ENCODE data around the gene PORCN. TPM values are rescaled to one million over a fixed set of nuclear protein-coding genes. Genes with fewer than 3 reads are reported as not detected.

The PORCN gene
- total and polyA plus RNA-seq, 5 donors from 2014 or later: 8.1 to 18.5 (median 9.5) TPM

Other genes with a start within 250 kb of the PORCN start
- not detected for gene SSX3, start 152.3 kb upstream of the PORCN start, total RNA-seq
- gene SSX3, start 152.3 kb upstream of the PORCN start, polyA plus RNA-seq: not detected
- not detected for gene SSX4, start 125.5 kb upstream of the PORCN start, total RNA-seq
- not detected for gene SSX4, start 125.5 kb upstream of the PORCN start, polyA plus RNA-seq
- not detected for gene SSX4B, start 97.0 kb upstream of the PORCN start, total RNA-seq
- gene SSX4B, start 97.0 kb upstream of the PORCN start, polyA plus RNA-seq: not detected
- gene SLC38A5, start 38.7 kb upstream of the PORCN start, total RNA-seq: 23.3 TPM
- 10 to 100 TPM; 12.9 to 23.7 (median 19.3) TPM for gene SLC38A5, start 38.7 kb upstream of the PORCN start, polyA plus RNA-seq
- gene FTSJ1, start 32.8 kb upstream of the PORCN start, total RNA-seq: 64.5 TPM
- 10 to 100 TPM; 57.9 to 73.1 (median 64.4) TPM for gene FTSJ1, start 32.8 kb upstream of the PORCN start, polyA plus RNA-seq
- 56.8 TPM for gene EBP, start 12.8 kb downstream of the PORCN start, total RNA-seq
- gene EBP, start 12.8 kb downstream of the PORCN start, polyA plus RNA-seq: 100 to 1,000 TPM in 3 of 4 donors, 10 to 100 TPM in 1; 88.4 to 126 (median 109) TPM
- gene TBC1D25, start 30.7 kb downstream of the PORCN start, total RNA-seq: 32.5 TPM
- gene TBC1D25, start 30.7 kb downstream of the PORCN start, polyA plus RNA-seq: 10 to 100 TPM; 14.9 to 18.3 (median 16.9) TPM
- 309 TPM for gene RBM3, start 65.5 kb downstream of the PORCN start, total RNA-seq
- 100 to 1,000 TPM; 192 to 258 (median 219) TPM for gene RBM3, start 65.5 kb downstream of the PORCN start, polyA plus RNA-seq
- gene WDR13, start 88.5 kb downstream of the PORCN start, total RNA-seq: 45.8 TPM
- gene WDR13, start 88.5 kb downstream of the PORCN start, polyA plus RNA-seq: 10 to 100 TPM; 33.4 to 53.7 (median 46.0) TPM
- 101 TPM for gene WAS, start 174.8 kb downstream of the PORCN start, total RNA-seq
- 10 to 100 TPM; 12.4 to 21.8 (median 20.3) TPM for gene WAS, start 174.8 kb downstream of the PORCN start, polyA plus RNA-seq
- gene SUV39H1, start 187.7 kb downstream of the PORCN start, total RNA-seq: 8.0 TPM
- gene SUV39H1, start 187.7 kb downstream of the PORCN start, polyA plus RNA-seq: 10 to 100 TPM; 10.8 to 15.7 (median 13.3) TPM

Data from CD4-positive, CD25-positive, alpha-beta regulatory T cell (primary cell).